ENCODE results near the gene ZFYVE16.

DNA sequence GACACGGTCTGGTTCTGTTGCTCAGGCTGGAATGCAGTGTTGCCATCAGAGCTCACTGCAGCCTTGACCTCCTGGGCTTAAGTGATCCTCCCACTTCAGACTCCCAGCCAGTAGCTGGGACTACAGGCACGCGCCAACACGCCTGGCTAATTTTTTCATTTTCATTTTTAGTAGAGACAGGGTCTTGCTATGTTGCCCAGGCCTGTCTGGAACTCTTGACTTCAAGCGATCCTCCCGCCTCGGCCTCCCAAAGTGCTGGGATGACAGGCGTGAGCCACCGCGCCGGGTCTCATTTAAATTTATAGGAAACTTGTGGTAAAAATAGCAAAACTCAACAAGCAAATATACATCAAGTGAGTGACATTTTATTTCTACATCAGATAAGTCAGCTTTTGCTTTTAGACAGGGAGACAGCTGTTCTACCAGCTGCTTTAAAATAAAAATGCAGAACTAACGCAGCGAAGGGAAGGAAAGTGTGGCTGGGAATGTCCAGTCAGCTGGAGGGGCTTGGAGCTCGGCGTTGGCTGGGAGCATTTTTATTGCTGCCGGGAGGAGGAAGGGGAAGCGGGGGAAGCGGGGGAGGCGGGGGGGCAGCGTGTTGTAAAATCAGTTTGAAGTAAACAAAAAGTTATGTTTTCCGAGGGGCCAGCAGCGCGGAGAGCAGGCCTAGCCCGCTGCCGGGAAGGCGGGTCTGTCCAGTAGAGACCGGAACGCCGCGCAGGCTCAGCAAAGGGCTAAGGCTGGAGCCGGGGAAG is 707 bp upstream of the ZFYVE16 start:
- no peak for TF ChIP-seq POLR2A (IDR thresholded peaks at IDR 0.05; ENCODE audit: low read depth, low read length)
- TF ChIP-seq TAF1 (IDR thresholded peaks at IDR 0.05; ENCODE audit: borderline replicate concordance, low read depth, low read length): no peak
- no peak for TF ChIP-seq POLR2AphosphoS5 (IDR thresholded peaks at IDR 0.05; ENCODE audit: low read depth, low read length)
